Neural cell (in vitro differentiated cells): ENCODE measurements around the gene CEACAM6. TPM values are rescaled to one million over a fixed set of nuclear protein-coding genes. Genes with fewer than 3 reads are reported as not detected.

ENCODE experiments used
- H2AFZ ChIP-seq: fragments of 200-600, 300-800 bp; sonication (generic), shearing (Covaris generic); 2 replicates; pipeline ENCODE4 v1.6.0; 2014; ENCODE audit warnings: low read depth, mild to moderate bottlenecking, antibody characterized with exemption, low read length, moderate library complexity
- H3F3A ChIP-seq: fragments of 200-600 bp; shearing (Covaris generic); 2 replicates; pipeline ENCODE4 v1.6.1; 2016; ENCODE audit warnings: mild to moderate bottlenecking, moderate library complexity, mixed read lengths, antibody characterized with exemption, low read length; ENCODE audit not compliant: insufficient read depth, poor library complexity, severe bottlenecking
- H3K27ac ChIP-seq: fragments of 200-600, 300-800 bp; sonication (generic), shearing (Covaris generic); 2 replicates; pipeline ENCODE4 v1.5.1; 2014; ENCODE audit warnings: mild to moderate bottlenecking, low read length, moderate library complexity
- H3K27me3 ChIP-seq: fragments of 300-800, 200-600 bp; sonication (generic), shearing (Covaris generic); 2 replicates; pipeline ENCODE4 v1.6.0; 2014; ENCODE audit warnings: mild to moderate bottlenecking, low read depth, low read length, moderate library complexity; ENCODE audit not compliant: insufficient read depth
- H3K36me3 ChIP-seq: fragments of 300-800, 200-600 bp; sonication (generic), shearing (Covaris generic); 2 replicates; pipeline ENCODE4 v1.5.1; 2014; ENCODE audit warnings: mild to moderate bottlenecking, antibody characterized with exemption, low read length, moderate library complexity; ENCODE audit not compliant: insufficient read depth
- H3K4me2 ChIP-seq: fragments of 300-800, 200-600 bp; sonication (generic), shearing (Covaris generic); 2 replicates; pipeline ENCODE4 v1.6.0; 2014; ENCODE audit warnings: mild to moderate bottlenecking, low read length
- H3K4me3 ChIP-seq: fragments of 300-800, 200-600 bp; sonication (generic), shearing (Covaris generic); 2 replicates; pipeline ENCODE4 v1.5.1; 2014; ENCODE audit warnings: mild to moderate bottlenecking, low read length, moderate library complexity
- H3K79me2 ChIP-seq: fragments of 200-600 bp; shearing (Covaris generic); replicated peaks from 2 replicates; pipeline ENCODE4 v1.6.0; 2014; ENCODE audit warnings: mild to moderate bottlenecking, low read length, moderate library complexity; ENCODE audit not compliant: insufficient read depth
- H3K9ac ChIP-seq: fragments of 300-800, 200-600 bp; sonication (generic), shearing (Covaris generic); 2 replicates; pipeline ENCODE4 v1.6.1; 2016; ENCODE audit warnings: mild to moderate bottlenecking, low read length, mixed read lengths
- H3K9me2 ChIP-seq: fragments of 200-600 bp; shearing (Covaris generic); 2 replicates; pipeline ENCODE4 v1.6.1; 2016; ENCODE audit warnings: mild to moderate bottlenecking, low read length, mixed read lengths; ENCODE audit not compliant: insufficient read depth
- H3K9me3 ChIP-seq: fragments of 200-600, 300-800 bp; sonication (generic), shearing (Covaris generic); 2 replicates; pipeline ENCODE4 v1.6.1; 2016; ENCODE audit warnings: mild to moderate bottlenecking, mixed run types, low read length, moderate library complexity, mixed read lengths
- H4K20me1 ChIP-seq: fragments of 200-600 bp; shearing (Covaris generic); 2 replicates; pipeline ENCODE4 v1.6.1; 2016; ENCODE audit warnings: mild to moderate bottlenecking, mixed run types; ENCODE audit not compliant: insufficient read depth
- CTCF ChIP-seq: fragments of 450-650 bp; IDR thresholded peaks from 2 replicates; pipeline ENCODE4 v1.5.1; 2014; ENCODE audit warnings: antibody characterized with exemption, mild to moderate bottlenecking, moderate library complexity; ENCODE audit not compliant: poor library complexity, severe bottlenecking
- EP300 ChIP-seq: fragments of 450-650 bp; conservative IDR thresholded peaks from 2 replicates; pipeline ENCODE4 v1.6.1; 2014; ENCODE audit warnings: antibody characterized with exemption, mild to moderate bottlenecking, moderate library complexity; ENCODE audit not compliant: poor library complexity, severe bottlenecking
- EZH2 ChIP-seq: fragments of 200-600, 300-800 bp; shearing (Covaris generic), sonication (generic); IDR thresholded peaks from 2 replicates; pipeline ENCODE4 v1.6.1; 2014; ENCODE audit warnings: antibody characterized with exemption, low read length, borderline replicate concordance, mild to moderate bottlenecking; ENCODE audit not compliant: insufficient read depth, poor library complexity, severe bottlenecking
- MXI1 ChIP-seq: fragments of 450-650 bp; conservative IDR thresholded peaks from 2 replicates; pipeline ENCODE4 v1.6.1; 2014; ENCODE audit warnings: antibody characterized with exemption, mild to moderate bottlenecking; ENCODE audit not compliant: poor library complexity, severe bottlenecking
- POLR2AphosphoS5 ChIP-seq: IDR thresholded peaks from 2 replicates; pipeline ENCODE4 v1.6.1; 2012
- RAD21 ChIP-seq: fragments of 450-650 bp; conservative IDR thresholded peaks from 2 replicates; pipeline ENCODE4 v1.6.1; 2014; ENCODE audit warnings: antibody characterized with exemption, mild to moderate bottlenecking, moderate library complexity
- REST ChIP-seq: IDR thresholded peaks from 2 replicates; pipeline ENCODE4 v1.6.1; 2012; ENCODE audit warnings: borderline replicate concordance
- SMC3 ChIP-seq: fragments of 450-650 bp; conservative IDR thresholded peaks from 2 replicates; pipeline ENCODE4 v1.6.1; 2014; ENCODE audit warnings: antibody characterized with exemption, mild to moderate bottlenecking, moderate library complexity; ENCODE audit not compliant: poor library complexity
- TAF1 ChIP-seq: IDR thresholded peaks from 2 replicates; pipeline ENCODE4 v1.6.1; 2012; ENCODE audit warnings: low read depth
- polyA plus RNA-seq: library from polyadenylated mRNA; depleted of rRNA; stranded (reverse); fragments of >200 nt; gene quantifications from 2 replicates; pipeline ENCODE4 v1.2.3, GENCODE V29; 2014

The CEACAM6 gene
- polyA plus RNA-seq, 1 donor from 2014 or later: not detected

- no peaks in the 10 kb centered on the region for H3K9me2 ChIP-seq
- no peak overlapping the region for H3K9ac ChIP-seq
- TF ChIP-seq CTCF: peak; percentile 16
- TF ChIP-seq EP300: no peak
- H3K27me3 ChIP-seq: no peaks in the 10 kb centered on the region
- H2AFZ ChIP-seq: no peak overlapping the region
- no peak overlapping the region for H3K4me2 ChIP-seq
- no peaks in the 10 kb centered on the region for H4K20me1 ChIP-seq
- H3F3A ChIP-seq: no peaks in the 10 kb centered on the region
- H3K36me3 ChIP-seq: no peaks in the 10 kb centered on the region
- no peaks in the 10 kb centered on the region for H3K9me3 ChIP-seq
- no peak overlapping the region for H3K4me3 ChIP-seq
- H3K79me2 ChIP-seq: no peaks in the 10 kb centered on the region
- H3K27ac ChIP-seq: no peak overlapping the region
Observed at GRCh38 chr19:41792513-41793413, 37.4 kb downstream of the CEACAM6 start.

GRCh38 chr19:41793414-41793727, 38.0 kb downstream of the CEACAM6 start:
- Histone ChIP-seq H3K27me3 (no peaks in the 10 kb centered on the region), H3K79me2 (no peaks in the 10 kb centered on the region), H3K9me2 (no peaks in the 10 kb centered on the region), H3K4me3 (no peak overlapping the region), H4K20me1 (no peaks in the 10 kb centered on the region), H2AFZ (no peak overlapping the region), H3K9me3 (no peaks in the 10 kb centered on the region), H3K27ac (no peak overlapping the region), H3K4me2 (no peak overlapping the region), H3K9ac (no peak overlapping the region), H3K36me3 (no peaks in the 10 kb centered on the region), H3F3A (no peaks in the 10 kb centered on the region)
- no peak for TF ChIP-seq EP300
- no peak for TF ChIP-seq MXI1
- no peak for TF ChIP-seq SMC3
- TF ChIP-seq EZH2: no peak
- no peak for TF ChIP-seq TAF1
- no peak for TF ChIP-seq POLR2AphosphoS5
- no peak for TF ChIP-seq REST
- no peak for TF ChIP-seq CTCF
- TF ChIP-seq RAD21: no peak
